Upper lobe of right lung (tissue), 1 donor: ENCODE measurements around the gene MYL12A. TPM values are rescaled to one million over a fixed set of nuclear protein-coding genes. Genes with fewer than 3 reads are reported as not detected.

Source experiments
- ATAC-seq: fragments of 200-7000 bp; cut with Tn5 transposase; one replicate; pipeline ENCODE4 v1.9.1; 2020; ENCODE audit warnings: mild to moderate bottlenecking, moderate library complexity
- DNase-seq: peaks from one replicate; pipeline ENCODE4 v3.0.0-alpha.2; 2020
- H3K27ac ChIP-seq: fragments of 200-600 bp; one replicate; pipeline ENCODE4 v1.8.0; 2022
- H3K27me3 ChIP-seq: fragments of 200-600 bp; one replicate; pipeline ENCODE4 v1.8.0; 2022; ENCODE audit warnings: mild to moderate bottlenecking
- H3K36me3 ChIP-seq: fragments of 200-600 bp; one replicate; pipeline ENCODE4 v1.8.0; 2022
- H3K4me1 ChIP-seq: fragments of 200-600 bp; one replicate; pipeline ENCODE4 v1.8.0; 2022
- H3K4me3 ChIP-seq: fragments of 200-600 bp; one replicate; pipeline ENCODE4 v1.8.0; 2022; ENCODE audit warnings: mild to moderate bottlenecking
- H3K9me3 ChIP-seq: fragments of 200-600 bp; one replicate; pipeline ENCODE4 v1.8.0; 2022
- intact Hi-C: fragments of 100-400 bp; cut with DNase I; formaldehyde crosslinking; loops from one replicate; pipeline ENCODE4 v1.11.0; 2022
- total RNA-seq: library from RNA; stranded (reverse); fragmentation: NEBNext Ultra II Directional; extraction: Animal tissue kit (Norgen Biotek cat#: 25700); gene quantifications from one replicate; pipeline ENCODE4 v1.2.1, GENCODE V29; 2021
- TF ChIP-seq, protein P1 (sequence below): fragments of 200-600 bp; IDR thresholded peaks from one replicate; pipeline ENCODE4 v1.8.0; 2022; ENCODE audit warnings: antibody characterized with exemption
- donor health status: DM: no; HTN: yes; CAD: no; lungs with severe emphysema.

MYL12A gene
- total RNA-seq, 1 donor from 2014 or later, result 571 TPM

- TF ChIP-seq, protein P1, sequence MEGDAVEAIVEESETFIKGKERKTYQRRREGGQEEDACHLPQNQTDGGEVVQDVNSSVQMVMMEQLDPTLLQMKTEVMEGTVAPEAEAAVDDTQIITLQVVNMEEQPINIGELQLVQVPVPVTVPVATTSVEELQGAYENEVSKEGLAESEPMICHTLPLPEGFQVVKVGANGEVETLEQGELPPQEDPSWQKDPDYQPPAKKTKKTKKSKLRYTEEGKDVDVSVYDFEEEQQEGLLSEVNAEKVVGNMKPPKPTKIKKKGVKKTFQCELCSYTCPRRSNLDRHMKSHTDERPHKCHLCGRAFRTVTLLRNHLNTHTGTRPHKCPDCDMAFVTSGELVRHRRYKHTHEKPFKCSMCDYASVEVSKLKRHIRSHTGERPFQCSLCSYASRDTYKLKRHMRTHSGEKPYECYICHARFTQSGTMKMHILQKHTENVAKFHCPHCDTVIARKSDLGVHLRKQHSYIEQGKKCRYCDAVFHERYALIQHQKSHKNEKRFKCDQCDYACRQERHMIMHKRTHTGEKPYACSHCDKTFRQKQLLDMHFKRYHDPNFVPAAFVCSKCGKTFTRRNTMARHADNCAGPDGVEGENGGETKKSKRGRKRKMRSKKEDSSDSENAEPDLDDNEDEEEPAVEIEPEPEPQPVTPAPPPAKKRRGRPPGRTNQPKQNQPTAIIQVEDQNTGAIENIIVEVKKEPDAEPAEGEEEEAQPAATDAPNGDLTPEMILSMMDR, result no peak
- intact Hi-C loops, result no loop called here
- Histone ChIP-seq H3K27me3 (no peaks in the 10 kb centered on the region), H3K9me3 (no peaks in the 10 kb centered on the region), H3K36me3 (no peaks in the 10 kb centered on the region), H3K4me1 (no peaks in the 10 kb centered on the region), H3K4me3 (peak overlapping the region; percentile 8), H3K27ac (no peak overlapping the region)
- ATAC-seq, result peak; percentile 94
- no peak for DNase-seq
Observed at GRCh38 chr18:3230401-3231334, 16.9 kb upstream of the MYL12A start.

DNA sequence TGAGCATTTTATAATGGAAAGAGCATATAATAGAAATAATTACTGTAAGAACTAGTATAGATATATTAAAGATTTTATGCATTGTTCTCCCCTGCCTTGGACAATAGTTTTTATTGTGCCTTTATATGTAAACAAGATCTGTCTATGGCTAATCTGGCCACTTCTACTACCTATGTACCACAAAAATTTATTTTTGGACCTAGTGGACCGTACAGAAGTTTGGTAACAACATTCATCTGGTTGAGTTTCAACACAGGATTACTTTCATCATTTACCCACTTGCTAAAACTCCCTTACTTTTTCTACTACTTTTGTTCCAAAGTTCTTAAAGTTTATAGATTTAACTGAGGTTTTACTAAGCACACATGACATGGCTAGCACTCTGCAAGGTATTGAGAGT, 14.6 kb upstream of the MYL12A start:
- TF ChIP-seq, protein P1, result no peak
- H3K27me3 ChIP-seq, result no peaks in the 10 kb centered on the region
- intact Hi-C loops, result no loop called here
- H3K4me1 ChIP-seq, result no peaks in the 10 kb centered on the region
- no peak overlapping the region for H3K4me3 ChIP-seq
- no peaks in the 10 kb centered on the region for H3K9me3 ChIP-seq
- DNase-seq (no peak), ATAC-seq (no peak)
- no peak overlapping the region for H3K27ac ChIP-seq
- H3K36me3 ChIP-seq, result no peaks in the 10 kb centered on the region

DNA sequence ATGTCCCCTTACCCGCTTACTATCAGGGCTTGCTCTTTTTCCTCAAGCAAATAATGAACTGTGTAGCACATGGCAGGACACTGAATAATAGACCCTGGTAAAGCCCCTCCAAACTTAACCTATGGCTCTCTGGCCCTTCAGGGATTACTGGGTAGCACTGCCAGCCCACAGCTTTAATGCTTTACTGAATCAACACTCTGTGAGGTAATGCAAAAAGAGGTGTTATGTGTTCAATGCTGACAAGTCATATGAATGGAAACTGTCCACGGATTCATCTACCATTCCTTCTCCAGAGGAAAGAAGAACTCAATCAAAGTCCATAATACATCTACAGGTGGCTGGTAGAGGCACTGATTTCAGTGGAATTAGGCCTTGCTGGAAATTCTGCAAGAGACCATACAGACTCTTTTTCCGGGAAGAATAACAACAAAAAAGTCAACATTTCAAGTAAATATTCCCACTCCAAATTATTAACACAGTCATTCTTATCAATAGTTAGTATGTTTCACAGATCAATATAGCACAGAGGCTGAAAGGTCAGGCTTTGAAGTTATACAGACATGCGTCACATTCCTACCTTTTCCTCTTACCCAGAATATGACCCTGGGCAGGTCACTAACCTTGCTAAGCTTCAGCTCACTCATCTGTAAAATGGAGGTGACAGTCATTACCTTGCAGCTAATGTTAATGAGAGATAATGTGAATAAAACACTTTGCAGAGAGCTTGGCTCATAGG, 14.0 kb upstream of the MYL12A start:
- Histone ChIP-seq H3K27ac (no peak overlapping the region), H3K9me3 (no peaks in the 10 kb centered on the region), H3K36me3 (no peaks in the 10 kb centered on the region), H3K4me3 (no peak overlapping the region), H3K4me1 (no peaks in the 10 kb centered on the region), H3K27me3 (no peaks in the 10 kb centered on the region)
- no peak for DNase-seq
- TF ChIP-seq, protein P1, result no peak
- ATAC-seq, result no peak
- intact Hi-C loops, result no loop called here

DNA sequence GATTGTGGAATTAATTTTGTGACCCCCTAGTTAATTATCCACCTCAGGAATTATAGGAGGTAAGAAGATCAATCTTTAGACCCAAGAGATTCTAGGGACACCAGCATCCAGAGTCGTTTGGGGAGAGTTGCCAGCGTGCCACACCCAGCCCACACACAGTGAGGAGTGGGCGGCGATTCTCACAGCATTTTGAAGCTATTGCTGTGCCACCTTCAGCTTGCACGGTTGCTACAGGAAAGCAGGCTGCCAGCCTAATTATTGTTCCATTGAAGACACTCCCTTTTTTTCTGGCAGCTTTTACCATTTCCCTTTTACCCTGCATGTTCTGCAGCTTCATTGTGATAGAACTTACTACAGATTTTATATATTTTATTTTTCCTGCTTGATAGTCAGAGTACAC, 13.1 kb upstream of the MYL12A start:
- intact Hi-C loops, result no loop called here
- DNase-seq, result no peak

GRCh38 chr18:3235846-3236245, 11.8 kb upstream of the MYL12A start:
- TF ChIP-seq, protein P1, result no peak
- intact Hi-C loops, result no loop called here

More for the DNA sequence above, 13.1 kb upstream of the MYL12A start:
- Histone ChIP-seq H3K27me3 (no peaks in the 10 kb centered on the region), H3K27ac (no peak overlapping the region), H3K9me3 (no peaks in the 10 kb centered on the region), H3K4me3 (no peak overlapping the region), H3K36me3 (no peaks in the 10 kb centered on the region), H3K4me1 (no peaks in the 10 kb centered on the region)
- TF ChIP-seq, protein P1, result no peak
- ATAC-seq, result no peak

More at GRCh38 chr18:3235846-3236245, 11.8 kb upstream of the MYL12A start:
- H3K4me3 ChIP-seq, result no peak overlapping the region
- no peaks in the 10 kb centered on the region for H3K4me1 ChIP-seq
- DNase-seq, result no peak
- H3K36me3 ChIP-seq, result no peaks in the 10 kb centered on the region
- H3K9me3 ChIP-seq, result no peaks in the 10 kb centered on the region
- H3K27ac ChIP-seq, result no peak overlapping the region
- no peaks in the 10 kb centered on the region for H3K27me3 ChIP-seq
- ATAC-seq, result no peak
